H9 (cell line): Measurements from ENCODE around the gene GRK3. TPM values are rescaled to one million over a fixed set of nuclear protein-coding genes. Genes with fewer than 3 reads are reported as not detected.

Source experiments
- DNase-seq: peaks from one replicate; pipeline ENCODE4 v3.0.0-alpha.2; 2017
- H2AFZ ChIP-seq: one replicate; pipeline ENCODE4 v1.6.1; 2013; ENCODE audit warnings: mild to moderate bottlenecking, low read length, control low read depth, moderate library complexity
- H2AK5ac ChIP-seq: 2 replicates; pipeline ENCODE4 v1.6.1; 2013; ENCODE audit warnings: low read length, control low read depth, mixed read lengths; ENCODE audit not compliant: insufficient read length
- H2BK120ac ChIP-seq: one replicate; pipeline ENCODE4 v1.6.1; 2013; ENCODE audit warnings: low read depth, mild to moderate bottlenecking, low read length, control low read depth, inconsistent platforms; ENCODE audit not compliant: poor library complexity, severe bottlenecking
- H2BK12ac ChIP-seq: 2 replicates; pipeline ENCODE4 v1.6.1; 2013; ENCODE audit warnings: low read length, control low read depth, mixed read lengths, low read depth; ENCODE audit not compliant: insufficient read length
- H2BK15ac ChIP-seq: 2 replicates; pipeline ENCODE4 v1.6.1; 2013; ENCODE audit warnings: low read depth, low read length, control low read depth
- H2BK20ac ChIP-seq: one replicate; pipeline ENCODE4 v1.6.1; 2013; ENCODE audit warnings: low read depth, mild to moderate bottlenecking, low read length, control low read depth, inconsistent platforms; ENCODE audit not compliant: poor library complexity, severe bottlenecking
- H2BK5ac ChIP-seq: 2 replicates; pipeline ENCODE4 v1.6.1; 2013; ENCODE audit warnings: low read length, control low read depth, mixed read lengths; ENCODE audit not compliant: insufficient read length
- H3K14ac ChIP-seq: 2 replicates; pipeline ENCODE4 v1.6.1; 2013; ENCODE audit warnings: low read length, control low read depth; ENCODE audit not compliant: insufficient read depth
- H3K18ac ChIP-seq: 2 replicates; pipeline ENCODE4 v1.6.1; 2013; ENCODE audit warnings: low read depth, mild to moderate bottlenecking, mixed read lengths, low read length, control low read depth; ENCODE audit not compliant: insufficient read length
- H3K23ac ChIP-seq: 2 replicates; pipeline ENCODE4 v1.6.1; 2013; ENCODE audit warnings: low read length, control low read depth, mixed read lengths, low read depth; ENCODE audit not compliant: insufficient read length
- H3K23me2 ChIP-seq: 2 replicates; pipeline ENCODE4 v1.6.1; 2013; ENCODE audit warnings: low read depth, mild to moderate bottlenecking, mixed read lengths, low read length, control low read depth; ENCODE audit not compliant: insufficient read length, poor library complexity, severe bottlenecking
- H3K27ac ChIP-seq: 2 replicates; pipeline ENCODE4 v1.5.1; 2013; ENCODE audit warnings: low read length, control low read depth, mixed read lengths, low read depth; ENCODE audit not compliant: insufficient read length
- H3K27me3 ChIP-seq: 2 replicates; pipeline ENCODE4 v1.6.1; 2013; ENCODE audit warnings: low read length, control low read depth, inconsistent platforms; ENCODE audit not compliant: insufficient read depth
- H3K4ac ChIP-seq: 2 replicates; pipeline ENCODE4 v1.6.1; 2013; ENCODE audit warnings: low read depth, mild to moderate bottlenecking, control low read depth, inconsistent platforms, low read length, moderate library complexity
- H3K4me1 ChIP-seq: 2 replicates; pipeline ENCODE4 v1.6.1; 2013; ENCODE audit warnings: low read length, control low read depth, inconsistent platforms; ENCODE audit not compliant: insufficient read depth
- H3K4me2 ChIP-seq: 2 replicates; pipeline ENCODE4 v1.6.1; 2013; ENCODE audit warnings: low read length, control low read depth, mixed read lengths; ENCODE audit not compliant: insufficient read length, insufficient read depth
- H3K56ac ChIP-seq: 2 replicates; pipeline ENCODE4 v1.6.1; 2013; ENCODE audit warnings: low read depth, mild to moderate bottlenecking, mixed read lengths, low read length, control low read depth; ENCODE audit not compliant: insufficient read length
- H3K79me1 ChIP-seq: 2 replicates; pipeline ENCODE4 v1.6.1; 2013; ENCODE audit warnings: low read depth, mild to moderate bottlenecking, moderate library complexity, low read length, control low read depth, inconsistent platforms; ENCODE audit not compliant: insufficient read depth, poor library complexity, severe bottlenecking
- H3K79me2 ChIP-seq: 2 replicates; pipeline ENCODE4 v1.6.1; 2013; ENCODE audit warnings: low read length, control low read depth, inconsistent platforms; ENCODE audit not compliant: insufficient read depth
- H3K9ac ChIP-seq: 2 replicates; pipeline ENCODE4 v1.6.1; 2013; ENCODE audit warnings: low read length, control low read depth, mixed read lengths; ENCODE audit not compliant: insufficient read length; ENCODE audit errors: extremely low read depth
- H3K9me3 ChIP-seq: one replicate; pipeline ENCODE4 v1.6.1; 2013; ENCODE audit warnings: low read depth, low read length, inconsistent platforms; ENCODE audit not compliant: control insufficient read depth
- H3T11ph ChIP-seq: one replicate; pipeline ENCODE4 v1.6.1; 2013; ENCODE audit warnings: mild to moderate bottlenecking, low read length, control low read depth, inconsistent platforms
- H4K20me1 ChIP-seq: one replicate; pipeline ENCODE4 v1.6.1; 2013; ENCODE audit not compliant: control insufficient read depth, insufficient read length, insufficient read depth
- H4K5ac ChIP-seq: 2 replicates; pipeline ENCODE4 v1.6.1; 2013; ENCODE audit warnings: low read depth, mild to moderate bottlenecking, mixed read lengths, low read length, control low read depth; ENCODE audit not compliant: insufficient read length
- H4K8ac ChIP-seq: replicated peaks from 2 replicates; pipeline ENCODE4 v1.6.1; 2013; ENCODE audit warnings: low read length, control low read depth, mixed read lengths, low read depth; ENCODE audit not compliant: insufficient read length
- H4K91ac ChIP-seq: 2 replicates; pipeline ENCODE4 v1.6.1; 2013; ENCODE audit warnings: low read depth, mild to moderate bottlenecking, moderate library complexity, mixed read lengths, low read length, control low read depth; ENCODE audit not compliant: insufficient read length
- H3K27ac Mint-ChIP-seq, 3 experiments: 2 replicates in 2 of 3; 3 replicates in 1 of 3; pipeline ENCODE4 v1.8.0; 2020 to 2021; ENCODE audit warnings: mixed read lengths in 3 of 3, mild to moderate bottlenecking in 1 of 3, moderate library complexity in 1 of 3
- H3K27me3 Mint-ChIP-seq: 2 replicates; pipeline ENCODE4 v1.8.0; 2021; ENCODE audit warnings: low read depth, mild to moderate bottlenecking, moderate library complexity, mixed read lengths
- H3K36me3 Mint-ChIP-seq, 3 experiments: 2 replicates in 2 of 3; 3 replicates in 1 of 3; pipeline ENCODE4 v1.8.0; 2020 to 2021; ENCODE audit warnings: low read depth in 3 of 3, mixed read lengths in 3 of 3; ENCODE audit not compliant: insufficient read depth in 1 of 3
- H3K4me1 Mint-ChIP-seq, 2 experiments: 2 replicates each; pipeline ENCODE4 v1.8.0; 2020; ENCODE audit warnings: mixed read lengths in 2 of 2
- H3K4me3 Mint-ChIP-seq, 2 experiments: 2 replicates in 1 of 2; 3 replicates in 1 of 2; pipeline ENCODE4 v1.8.0; 2020 to 2021; ENCODE audit warnings: mild to moderate bottlenecking in 2 of 2, mixed read lengths in 2 of 2, moderate library complexity in 1 of 2
- H3K9me3 Mint-ChIP-seq, 2 experiments: 2 replicates in 1 of 2; 3 replicates in 1 of 2; pipeline ENCODE4 v1.8.0; 2020; ENCODE audit warnings: mild to moderate bottlenecking in 2 of 2, mixed read lengths in 2 of 2, moderate library complexity in 1 of 2
- WGBS: extraction: QIAGEN DNeasy Blood & Tissue Kit; methylation state at CpG from one replicate; pipeline ENCODE4 v1.1.7; 2013; ENCODE audit warnings: missing lambda C conversion rate, low lambda C conversion rate, mixed read lengths; ENCODE audit not compliant: insufficient read length; ENCODE audit errors: extremely low coverage; 5-methylcytosine and 5-hydroxymethylcytosine counted together
- total RNA-seq: library from RNA; stranded (reverse); gene quantifications from 2 replicates; pipeline ENCODE4 v1.2.1, GENCODE V29; 2021
- TF ChIP-seq, protein P1 (sequence below): fragments of 200-600 bp; sonication (generic); conservative IDR thresholded peaks from 3 replicates; pipeline ENCODE4 v1.8.0; 2021; ENCODE audit warnings: antibody characterized with exemption, mild to moderate bottlenecking

Gene GRK3
- total RNA-seq, 1 experiment from 2014 or later = 23.9 TPM

DNA sequence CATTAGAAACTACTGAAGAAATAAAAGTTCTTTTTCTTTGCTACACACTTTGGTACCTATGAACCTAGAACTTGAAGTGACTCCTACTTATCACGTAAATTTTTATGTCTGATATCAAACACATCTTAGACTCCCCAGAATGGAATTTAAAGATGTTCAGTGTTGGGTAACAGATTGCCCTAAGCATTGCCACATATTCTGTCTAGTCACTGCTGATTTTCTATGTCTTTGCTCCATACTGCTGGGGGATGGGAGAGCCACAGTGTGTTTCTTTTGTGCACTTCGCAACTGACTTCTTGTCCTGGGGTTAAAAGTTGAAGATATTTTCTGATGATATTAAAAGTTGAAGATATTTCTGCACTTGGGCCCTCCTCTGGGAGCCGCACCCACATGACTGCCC, 158.2 kb downstream of the GRK3 start:
- no peaks in the 10 kb centered on the region for H4K20me1 ChIP-seq
- H3K79me2 ChIP-seq = no peaks in the 10 kb centered on the region
- no peak overlapping the region for H3K9ac ChIP-seq
- no peak overlapping the region for H3K18ac ChIP-seq
- H2BK20ac ChIP-seq = no peak overlapping the region
- no CpG with 5 or more reads among the region's 3 CpGs for WGBS
- H3K4ac ChIP-seq = no peak overlapping the region
- H4K91ac ChIP-seq = no peak overlapping the region
- H3K56ac ChIP-seq = no peak overlapping the region
- no peak overlapping the region for H2AK5ac ChIP-seq
- H3K4me2 ChIP-seq = no peak overlapping the region
- Mint-ChIP-seq H3K4me1 (peaks cover 5 to 8% of the 10 kb centered on the region in 2 experiments), H3K36me3 (peaks cover 0 to 5% (median 3%) of the 10 kb centered on the region in 3 experiments; a peak in 4 of 7 replicates), H3K9me3 (no peaks in the 10 kb centered on the region), H3K4me3 (no peak overlapping the region), H3K27ac (no peak overlapping the region), H3K27me3 (no peaks in the 10 kb centered on the region)
- no peak overlapping the region for H4K8ac ChIP-seq
- H3K14ac ChIP-seq = no peak overlapping the region
- no peak overlapping the region for H2BK15ac ChIP-seq
- no peaks in the 10 kb centered on the region for H3K27me3 ChIP-seq
- H3T11ph ChIP-seq = no peak overlapping the region
- no peak overlapping the region for H2BK5ac ChIP-seq
- no peaks in the 10 kb centered on the region for H3K4me1 ChIP-seq
- no peak overlapping the region for H2AFZ ChIP-seq
- no peaks in the 10 kb centered on the region for H3K23me2 ChIP-seq
- H3K23ac ChIP-seq = no peak overlapping the region
- H2BK12ac ChIP-seq = no peak overlapping the region
- DNase-seq = no peak
- TF ChIP-seq, protein P1, sequence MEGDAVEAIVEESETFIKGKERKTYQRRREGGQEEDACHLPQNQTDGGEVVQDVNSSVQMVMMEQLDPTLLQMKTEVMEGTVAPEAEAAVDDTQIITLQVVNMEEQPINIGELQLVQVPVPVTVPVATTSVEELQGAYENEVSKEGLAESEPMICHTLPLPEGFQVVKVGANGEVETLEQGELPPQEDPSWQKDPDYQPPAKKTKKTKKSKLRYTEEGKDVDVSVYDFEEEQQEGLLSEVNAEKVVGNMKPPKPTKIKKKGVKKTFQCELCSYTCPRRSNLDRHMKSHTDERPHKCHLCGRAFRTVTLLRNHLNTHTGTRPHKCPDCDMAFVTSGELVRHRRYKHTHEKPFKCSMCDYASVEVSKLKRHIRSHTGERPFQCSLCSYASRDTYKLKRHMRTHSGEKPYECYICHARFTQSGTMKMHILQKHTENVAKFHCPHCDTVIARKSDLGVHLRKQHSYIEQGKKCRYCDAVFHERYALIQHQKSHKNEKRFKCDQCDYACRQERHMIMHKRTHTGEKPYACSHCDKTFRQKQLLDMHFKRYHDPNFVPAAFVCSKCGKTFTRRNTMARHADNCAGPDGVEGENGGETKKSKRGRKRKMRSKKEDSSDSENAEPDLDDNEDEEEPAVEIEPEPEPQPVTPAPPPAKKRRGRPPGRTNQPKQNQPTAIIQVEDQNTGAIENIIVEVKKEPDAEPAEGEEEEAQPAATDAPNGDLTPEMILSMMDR = no peak
- H4K5ac ChIP-seq = no peak overlapping the region
- no peak overlapping the region for H3K27ac ChIP-seq
- H3K9me3 ChIP-seq = no peaks in the 10 kb centered on the region
- no peaks in the 10 kb centered on the region for H3K79me1 ChIP-seq
- H2BK120ac ChIP-seq = no peak overlapping the region
